GM21367 (cell line): ENCODE results near the gene HSH2D.

ENCODE experiments used
- ATAC-seq: cut with Tn5 transposase; IDR thresholded peaks from one replicate; pipeline ENCODE4 v1.9.1; 2021; ENCODE audit not compliant: unreplicated experiment

HSH2D gene

DNA sequence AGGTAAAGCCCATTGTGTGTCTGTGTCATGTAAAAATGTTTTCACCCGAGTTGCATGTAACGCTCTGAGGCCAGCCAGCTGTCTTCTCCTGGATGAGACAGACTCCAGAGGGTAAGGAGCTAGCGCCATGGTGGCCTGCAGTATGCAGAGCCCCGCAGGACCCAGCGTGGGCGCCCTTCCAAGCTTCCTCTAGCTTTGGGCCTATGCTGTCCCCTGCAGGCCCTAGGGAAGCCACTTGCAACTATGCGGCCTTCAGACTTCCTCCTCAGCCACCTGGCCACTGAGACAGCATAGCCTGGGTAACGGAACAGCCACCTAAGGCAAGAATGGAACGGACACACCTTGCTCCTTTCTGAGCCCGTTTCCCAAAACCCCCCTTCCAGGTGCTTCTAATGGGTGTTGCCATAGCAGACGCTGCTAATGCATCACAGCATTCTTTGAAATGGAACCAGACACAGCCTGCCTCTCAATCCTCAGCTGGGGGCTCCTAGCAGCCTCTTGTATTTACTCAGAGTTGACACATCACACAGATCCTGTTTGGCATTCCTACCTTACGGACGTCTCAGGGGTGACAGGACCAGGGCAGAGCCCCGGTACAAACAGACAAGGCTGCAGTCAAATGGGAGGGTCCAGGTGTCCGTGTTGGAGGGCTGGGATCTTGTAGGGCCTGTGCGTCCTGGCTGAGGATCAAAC, 47.9 kb downstream of the HSH2D start:
- no peak for ATAC-seq

DNA sequence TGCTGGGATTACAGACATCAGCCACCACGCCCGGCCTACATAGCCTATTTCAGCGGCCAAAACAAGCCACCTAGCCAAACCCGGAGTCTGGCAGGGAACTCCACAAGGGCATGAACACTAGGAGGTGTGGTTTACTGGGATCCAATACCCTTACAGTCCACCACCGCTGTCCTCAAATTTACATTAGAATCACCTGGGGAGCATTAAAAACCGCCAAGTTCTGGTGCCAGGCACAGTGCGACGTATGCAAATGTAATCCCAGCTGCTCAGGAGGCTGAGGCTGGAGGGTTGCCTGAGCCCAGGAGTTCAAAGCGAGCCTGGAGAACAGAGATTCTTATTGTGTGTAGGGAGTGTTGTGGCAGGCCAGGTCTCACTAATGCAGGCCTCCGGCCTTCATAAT, 50.0 kb downstream of the HSH2D start:
- ATAC-seq = no peak

DNA sequence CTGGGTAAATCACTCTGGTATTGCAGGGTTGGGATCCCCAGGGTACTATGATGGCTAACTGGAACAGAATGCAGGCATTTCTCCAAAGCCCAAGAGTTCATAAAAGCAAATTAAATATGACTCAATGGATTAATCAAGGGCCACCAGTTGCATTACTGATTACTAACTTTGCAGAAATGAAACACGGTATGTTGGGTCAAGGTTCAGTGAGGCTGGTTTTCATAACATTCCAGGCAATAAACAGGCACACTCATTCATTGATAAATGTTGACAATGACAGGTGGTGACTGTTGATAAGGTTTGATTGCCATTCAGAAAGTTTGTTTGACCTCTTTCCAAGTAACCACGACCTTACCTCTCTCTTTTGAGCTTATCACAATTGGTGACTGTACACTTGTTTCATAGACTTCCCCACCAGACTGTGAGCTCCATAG, 53.7 kb downstream of the HSH2D start:
- no peak for ATAC-seq

DNA sequence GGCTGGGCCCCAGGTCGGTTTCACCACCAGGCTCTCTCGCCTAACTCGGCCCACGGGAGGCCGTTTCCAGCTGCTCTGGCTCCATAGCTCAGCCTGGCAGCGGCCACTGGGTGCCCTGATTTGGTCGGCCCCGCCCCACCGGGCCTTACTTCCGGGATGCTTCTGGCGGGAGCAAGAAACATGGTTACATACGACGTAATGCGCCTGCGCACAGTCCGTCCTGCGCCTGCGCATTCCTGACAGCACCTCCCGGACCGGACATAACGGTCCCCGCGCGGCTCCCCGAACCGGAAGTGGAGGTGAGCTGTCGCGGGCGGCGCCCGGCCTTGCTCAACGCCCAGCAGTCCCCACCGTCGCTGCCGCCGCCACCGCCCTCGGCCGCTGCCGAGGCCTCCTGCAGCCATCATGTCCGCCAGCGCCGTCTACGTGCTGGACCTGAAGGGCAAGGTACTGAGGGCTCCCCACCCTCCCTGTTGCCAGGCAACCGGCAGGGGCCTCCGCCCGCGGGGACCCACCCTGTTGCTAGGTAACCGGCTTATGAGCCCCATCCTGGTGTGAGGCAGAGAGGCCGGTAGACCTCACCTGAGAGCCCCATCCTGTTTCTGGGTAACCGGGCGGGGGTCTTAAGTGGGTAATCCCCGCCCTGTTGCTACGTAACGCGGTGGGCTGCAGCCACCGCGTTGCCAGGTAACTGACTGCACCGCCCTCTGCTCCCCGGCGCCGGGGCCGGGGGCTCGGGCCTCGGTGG, 54.3 kb downstream of the HSH2D start, which contains the start of gene AP1M1:
Gene AP1M1 (plus strand): TSS at position 290 of the 748 bp plus-strand sequence. CDS start 116 bp downstream, at position 406.
- peak; percentile 68 for ATAC-seq

DNA sequence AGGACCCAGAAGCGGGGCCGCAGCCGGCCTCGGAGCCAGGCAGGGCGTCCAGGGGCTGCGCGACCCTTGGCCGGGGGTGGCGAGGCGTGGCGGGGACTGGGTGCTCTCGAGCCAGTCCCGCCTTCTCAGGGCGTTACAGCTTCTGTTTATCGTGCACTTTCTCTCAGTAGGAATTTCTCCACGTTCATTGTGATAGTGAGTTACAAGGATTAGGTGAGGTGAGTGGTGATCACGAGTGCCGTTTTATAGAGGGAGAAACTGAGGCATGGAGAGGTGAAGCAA, 54.8 kb downstream of the HSH2D start:
- no peak for ATAC-seq

DNA sequence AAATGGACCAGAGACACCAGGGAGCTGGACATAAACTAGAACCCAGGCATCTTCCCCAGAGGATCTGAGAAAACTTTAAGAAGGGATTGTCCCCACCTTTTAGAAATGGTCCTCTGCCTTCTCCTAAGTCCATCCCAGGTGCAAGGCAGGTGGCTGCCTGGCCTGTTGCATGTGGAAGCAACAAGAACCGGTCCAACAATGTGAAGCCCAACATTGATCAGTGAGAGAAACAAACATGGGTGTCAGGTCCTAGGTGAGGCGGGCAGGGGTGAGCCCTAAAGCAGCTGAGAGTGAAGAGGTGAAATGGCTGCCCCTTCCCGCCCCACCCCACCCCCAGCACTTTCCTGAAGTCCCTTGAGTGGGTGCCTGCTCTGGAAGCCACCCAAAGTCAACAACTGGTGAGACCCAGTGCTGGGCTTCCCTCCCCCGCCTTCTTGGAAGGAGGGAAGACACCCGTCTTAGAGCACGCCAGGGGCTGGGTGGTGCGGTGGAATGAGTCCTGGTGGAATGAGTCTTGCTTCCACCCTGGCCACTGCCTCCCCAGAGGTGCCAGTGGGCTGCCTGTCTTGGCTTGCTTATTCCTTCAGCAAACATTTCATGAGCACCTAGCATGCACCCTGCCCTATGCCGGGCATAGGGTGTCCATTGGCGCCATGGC, 55.9 kb downstream of the HSH2D start:
- no peak for ATAC-seq

DNA sequence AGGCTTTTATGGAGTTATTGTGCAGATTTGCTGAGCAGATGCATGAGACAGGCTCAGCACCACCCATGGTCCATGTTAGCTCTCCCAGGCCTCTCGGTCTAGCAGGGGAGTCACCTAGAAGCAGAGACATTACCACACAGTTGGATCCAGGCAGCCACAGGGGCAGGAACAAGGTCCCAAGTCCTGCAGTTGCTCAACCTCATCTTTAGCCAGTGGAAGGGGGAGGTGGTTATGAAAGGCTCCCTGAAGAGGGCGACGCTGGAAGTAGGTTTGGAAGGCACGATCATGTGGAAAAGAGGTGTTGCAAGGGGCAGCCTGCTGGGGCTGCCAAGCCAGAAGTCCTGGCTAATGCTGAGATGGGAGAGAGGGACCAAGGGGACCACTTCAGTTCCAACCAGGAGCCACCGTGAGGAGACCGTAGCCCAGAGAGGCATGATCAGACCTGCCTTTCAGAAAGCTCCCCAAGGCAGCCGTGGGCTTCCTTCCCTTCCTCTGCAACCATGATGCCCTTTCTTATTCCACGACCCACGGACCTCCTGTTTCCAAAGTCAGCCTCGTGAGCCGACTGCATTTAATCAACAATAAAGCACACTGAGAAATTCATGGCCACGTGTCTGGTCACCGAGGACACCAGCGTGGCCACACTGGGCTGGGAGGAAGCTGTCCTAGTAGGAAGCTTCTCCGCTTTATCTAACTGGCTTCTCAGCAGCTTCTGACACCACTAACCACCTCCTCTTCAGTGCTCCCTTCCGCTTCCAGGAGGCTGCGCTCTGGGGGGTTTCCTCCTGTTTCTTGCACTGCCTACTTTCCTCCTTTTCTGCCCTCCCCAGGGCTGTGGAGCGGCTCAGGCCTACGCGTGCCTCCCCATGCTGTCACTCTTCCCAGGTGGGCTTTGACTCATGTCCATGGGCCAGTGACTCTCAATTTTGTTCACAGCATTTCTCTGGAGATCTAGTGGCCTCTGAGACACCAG, 56.8 kb downstream of the HSH2D start:
- ATAC-seq = no peak

DNA sequence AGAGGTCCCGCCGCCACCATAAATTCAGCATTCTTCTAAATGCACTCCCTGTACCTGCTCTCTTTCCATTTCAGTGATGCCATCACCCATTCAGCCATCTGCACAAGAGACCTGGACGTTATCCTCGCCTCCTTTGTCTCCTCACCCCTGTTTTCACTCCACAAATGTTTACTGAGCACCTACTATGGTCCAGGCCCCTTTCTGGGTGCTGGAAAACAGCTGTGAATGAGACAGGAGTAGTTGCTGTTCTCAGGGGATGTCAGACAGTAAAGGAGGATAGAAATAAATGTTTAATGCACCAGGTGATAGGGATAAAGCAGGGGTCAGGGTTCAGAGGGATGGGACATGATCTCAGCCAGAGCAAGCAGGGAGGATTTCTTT, 57.5 kb downstream of the HSH2D start:
- no peak for ATAC-seq

DNA sequence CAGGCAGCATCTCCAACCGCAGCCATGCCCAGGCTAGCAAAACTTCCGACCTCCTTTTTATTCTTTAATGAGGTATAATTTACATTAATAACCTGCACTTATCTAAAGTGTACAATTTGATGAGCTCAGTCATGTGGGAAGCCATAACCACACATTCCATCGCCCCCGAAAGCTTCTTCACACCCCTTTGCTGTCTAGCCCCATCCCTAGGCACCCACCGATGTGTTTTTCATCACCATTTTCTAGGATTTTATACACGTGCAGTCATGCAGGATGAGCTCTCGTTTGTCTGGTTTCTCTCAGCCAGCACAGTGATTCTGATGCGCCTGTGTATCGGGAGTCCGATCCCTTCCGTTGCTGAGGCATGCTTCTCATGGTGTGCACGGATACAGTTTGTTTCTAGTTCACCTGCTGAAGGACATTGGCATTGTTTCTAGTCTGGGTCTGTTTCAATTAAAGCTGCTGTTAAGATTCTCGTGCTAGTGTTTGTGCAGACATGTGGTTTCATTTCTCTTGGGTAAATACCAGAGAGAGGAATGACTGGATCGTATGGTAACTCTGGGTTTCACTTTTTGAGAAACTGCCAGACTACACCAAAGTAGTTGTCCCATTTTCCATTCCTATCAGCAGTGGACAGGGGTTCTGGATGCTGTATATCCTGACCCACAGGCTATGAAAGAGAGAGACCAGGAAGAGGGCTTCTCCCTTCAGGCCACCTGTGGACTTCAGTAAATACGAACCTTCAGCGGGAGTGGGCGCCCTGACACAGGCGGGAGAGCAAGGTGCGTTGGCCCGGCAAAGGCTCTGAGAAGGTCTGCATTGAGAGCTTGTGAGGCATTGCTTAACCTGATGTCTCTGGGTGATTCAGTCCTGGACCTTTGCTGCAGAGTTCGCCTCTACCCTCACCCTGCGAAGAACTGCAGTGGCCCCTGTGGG, 59.1 kb downstream of the HSH2D start:
- no peak for ATAC-seq

DNA sequence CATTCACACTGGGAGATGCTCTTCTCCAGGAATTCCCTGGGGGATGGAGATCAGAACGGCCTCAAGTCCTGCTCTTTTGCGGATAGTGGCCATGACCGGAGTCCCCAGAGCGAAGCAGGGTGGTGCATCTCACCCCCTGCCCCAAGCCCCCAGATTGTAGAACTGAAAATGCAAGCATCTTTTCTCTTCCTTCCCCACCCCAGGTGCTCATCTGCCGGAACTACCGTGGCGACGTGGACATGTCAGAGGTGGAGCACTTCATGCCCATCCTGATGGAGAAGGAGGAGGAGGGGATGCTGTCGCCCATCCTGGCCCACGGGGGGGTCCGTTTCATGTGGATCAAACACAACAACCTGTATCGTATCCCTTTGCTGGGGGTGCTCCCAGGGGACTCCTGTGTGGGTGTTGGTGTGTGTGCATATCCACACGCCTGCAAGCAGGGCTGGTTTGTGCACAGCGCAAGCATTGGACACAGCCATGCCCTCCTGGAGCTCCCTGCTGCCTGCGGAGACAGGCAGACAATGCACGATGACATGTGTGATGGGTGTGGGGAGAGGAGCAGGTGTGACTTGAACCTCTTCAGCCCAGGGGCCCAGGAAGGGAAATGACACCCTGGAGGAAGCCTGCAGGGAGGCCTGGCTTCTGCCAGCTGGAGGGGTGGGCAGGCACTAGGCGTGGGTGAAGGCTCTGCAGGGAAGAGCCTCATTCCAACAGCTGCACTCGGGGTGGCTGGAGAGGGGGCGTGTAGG, 59.9 kb downstream of the HSH2D start:
- no peak for ATAC-seq

DNA sequence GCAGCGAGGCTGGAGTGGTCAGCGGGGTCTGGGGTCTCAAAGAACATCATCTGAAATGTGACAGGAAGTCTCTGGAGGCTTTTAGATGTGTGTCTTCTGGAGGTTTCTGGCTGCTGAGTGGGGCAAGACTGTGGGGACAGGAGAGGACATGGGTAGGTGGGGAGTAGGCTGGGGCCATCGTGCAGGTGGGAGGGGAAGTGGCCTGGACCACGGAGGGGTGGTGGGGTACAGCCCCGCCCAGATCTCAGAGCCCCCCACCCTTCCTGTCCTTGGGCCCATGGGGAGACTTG, 60.5 kb downstream of the HSH2D start:
- ATAC-seq = no peak

DNA sequence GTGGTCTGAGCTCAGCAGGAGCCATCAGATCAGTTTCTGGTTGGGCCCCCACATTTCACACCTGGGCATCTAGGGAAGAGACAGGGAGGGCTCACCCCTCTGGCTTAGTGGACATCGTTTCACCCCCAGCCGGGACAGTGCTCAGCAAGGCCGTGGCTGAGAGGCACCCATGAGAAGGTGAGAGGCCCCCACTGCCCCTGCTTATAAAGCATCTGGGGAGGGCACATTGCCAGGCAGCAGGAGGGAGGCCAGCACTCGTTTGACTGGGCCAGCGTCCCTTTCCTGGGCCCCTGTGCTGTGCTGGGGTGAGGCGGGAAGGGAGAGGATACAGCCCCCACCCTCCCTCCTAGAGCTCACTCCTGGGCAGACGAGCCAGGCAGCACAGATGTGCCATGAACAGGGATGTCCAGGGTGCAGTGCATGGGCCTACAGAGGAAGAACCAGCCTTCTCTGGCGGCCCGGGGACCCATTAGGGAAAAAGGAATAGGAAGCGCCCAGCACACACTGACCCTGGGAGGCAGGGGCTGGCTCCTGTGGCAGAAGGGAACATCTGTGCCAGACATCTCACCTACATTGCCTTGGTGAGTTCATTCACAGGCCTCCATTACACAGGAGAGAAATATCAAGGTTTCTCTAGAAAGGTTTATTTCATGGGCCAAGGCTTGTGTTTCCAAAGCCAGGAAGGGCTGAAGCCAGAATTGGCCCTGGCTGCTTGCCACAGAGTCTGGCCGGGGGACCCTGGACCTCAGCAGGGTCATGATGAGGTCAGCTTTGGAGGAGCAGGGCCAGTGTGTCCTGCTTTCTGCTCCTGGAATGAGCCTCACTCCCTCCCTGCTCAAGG, 61.9 kb downstream of the HSH2D start:
- ATAC-seq = no peak

DNA sequence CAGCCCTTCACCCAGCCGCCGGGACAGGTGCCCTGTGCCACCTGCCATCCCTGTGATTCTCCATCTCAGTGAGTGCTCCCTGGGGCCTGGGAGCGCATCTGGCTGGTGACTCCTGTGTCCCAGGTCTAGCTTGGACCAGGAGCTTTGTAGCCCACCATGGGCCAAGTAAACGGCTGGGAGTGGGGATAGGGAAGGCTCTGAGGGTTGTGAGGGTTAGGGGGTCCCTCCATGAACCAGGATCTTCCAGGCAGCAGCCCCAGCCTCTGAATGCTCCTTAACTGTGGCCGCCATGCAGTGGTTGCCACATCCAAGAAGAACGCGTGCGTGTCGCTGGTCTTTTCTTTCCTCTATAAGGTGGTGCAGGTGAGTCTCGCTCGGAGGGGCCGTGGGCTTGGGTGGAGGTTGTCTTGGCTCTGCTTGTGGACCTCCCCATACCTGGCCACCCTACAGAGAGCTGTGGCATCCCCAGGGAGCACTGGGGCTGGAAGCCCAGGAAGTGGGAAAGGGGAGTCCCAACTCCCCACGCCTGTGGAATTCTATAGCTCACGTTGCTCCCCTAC, 62.6 kb downstream of the HSH2D start:
- no peak for ATAC-seq

DNA sequence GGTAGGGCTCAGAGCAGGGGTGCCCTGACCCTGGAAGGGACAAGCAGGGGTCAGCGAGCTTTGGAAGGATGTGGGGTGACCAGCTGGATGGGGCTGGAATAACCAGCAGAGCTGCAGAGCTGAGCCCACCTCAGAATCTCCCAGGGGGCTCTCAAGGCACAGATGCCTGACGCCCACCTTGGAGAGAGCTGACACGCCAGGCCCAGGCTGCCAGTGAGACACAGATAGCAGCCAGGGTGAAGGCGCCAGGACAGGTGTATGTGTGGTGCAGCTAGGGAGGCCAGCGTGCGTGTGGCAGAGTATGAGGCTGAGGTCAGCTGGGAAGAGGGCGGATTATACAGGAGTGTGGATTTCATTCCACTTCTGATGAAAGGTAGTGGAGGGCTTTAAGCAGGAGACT, 63.2 kb downstream of the HSH2D start:
- no peak for ATAC-seq

DNA sequence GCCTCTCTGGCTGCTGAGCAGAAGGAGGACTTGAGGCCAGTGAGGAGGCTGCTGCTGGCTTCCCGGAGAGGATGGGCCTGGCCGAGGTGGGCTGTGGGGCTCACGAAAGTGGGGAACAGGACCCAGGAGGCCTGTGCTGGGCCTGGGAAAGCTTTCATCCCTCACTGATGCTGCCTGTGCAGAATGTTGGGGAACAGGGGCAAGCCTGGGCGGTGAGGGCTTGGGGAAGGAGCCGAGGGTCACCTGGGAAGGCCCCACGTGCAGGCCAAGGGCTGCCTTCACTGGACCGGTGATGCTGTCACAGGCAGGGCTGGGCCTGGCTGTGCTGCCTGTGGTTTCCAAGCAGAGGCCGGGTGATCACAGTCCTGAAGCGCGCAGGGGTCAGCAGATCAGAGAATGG, 63.6 kb downstream of the HSH2D start:
- ATAC-seq = no peak

DNA sequence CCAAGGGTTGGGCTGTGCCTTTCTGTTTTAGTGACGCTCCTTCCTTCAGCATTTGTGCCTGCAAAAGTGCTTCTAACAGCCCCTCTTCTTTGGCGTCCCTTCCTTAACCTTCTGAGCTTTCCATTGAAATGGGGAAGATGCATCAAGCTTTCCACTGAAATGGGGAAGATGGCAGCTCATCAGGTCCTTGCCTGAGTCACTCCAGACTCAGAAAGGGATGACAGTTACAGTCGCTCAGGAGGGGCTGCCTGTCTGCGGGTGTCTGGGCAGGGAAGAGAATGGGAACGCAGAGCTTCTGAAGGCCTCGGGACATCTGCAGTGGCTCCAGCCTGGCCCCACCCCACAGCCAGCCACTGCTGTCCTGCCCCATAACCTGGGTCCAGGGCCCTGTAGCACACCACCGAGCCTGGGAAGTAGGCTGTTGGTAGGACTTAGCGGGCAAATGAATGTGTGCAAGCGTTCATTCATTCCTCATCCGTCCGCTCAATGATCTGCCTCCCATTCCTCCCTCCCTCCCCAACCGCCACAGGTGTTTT, 64.1 kb downstream of the HSH2D start:
- no peak for ATAC-seq
